RPMI8226 (cell line): ENCODE results near the gene TKFC.
A peak's percentile ranks its signal among the peaks of the same experiment; 100 is the strongest.

ENCODE experiments used
- DNase-seq: peaks from one replicate; pipeline ENCODE4 v3.0.0-alpha.2; 2015

The TKFC gene

GRCh38 chr11:61325649-61326414, 7.2 kb upstream of the TKFC start:
- DNase-seq, result no peak

GRCh38 chr11:61327669-61328071, 5.4 kb upstream of the TKFC start:
- DNase-seq, result no peak

GRCh38 chr11:61328351-61328750, 4.7 kb upstream of the TKFC start:
- DNase-seq, result no peak

GRCh38 chr11:61329871-61330270, 3.2 kb upstream of the TKFC start:
- DNase-seq, result no peak

- no peak for DNase-seq
Observed at GRCh38 chr11:61331651-61332050, 1.4 kb upstream of the TKFC start.

- DNase-seq, result no peak
Observed at GRCh38 chr11:61332281-61332796, 689 bp upstream of the TKFC start.

- DNase-seq, result peak; percentile 46
Observed at GRCh38 chr11:61333550-61334433, 764 bp downstream of the TKFC start.

- no peak for DNase-seq
Observed at GRCh38 chr11:61334434-61335354, 1.7 kb downstream of the TKFC start.

- DNase-seq, result no peak
Observed at GRCh38 chr11:61335355-61335710, 2.3 kb downstream of the TKFC start.

- peak; percentile 95 for DNase-seq
Observed at GRCh38 chr11:61336171-61336935, 3.3 kb downstream of the TKFC start.

GRCh38 chr11:61337706-61338470, 4.9 kb downstream of the TKFC start:
- no peak for DNase-seq

- DNase-seq, result no peak
Observed at GRCh38 chr11:61338783-61339489, 5.9 kb downstream of the TKFC start.

- DNase-seq, result no peak
Observed at GRCh38 chr11:61339490-61339878, 6.5 kb downstream of the TKFC start.

GRCh38 chr11:61340979-61341378, 8.0 kb downstream of the TKFC start:
- no peak for DNase-seq

- DNase-seq, result no peak
Observed at GRCh38 chr11:61341706-61342105, 8.7 kb downstream of the TKFC start.

- DNase-seq, result no peak
Observed at GRCh38 chr11:61342207-61342803, 9.3 kb downstream of the TKFC start.

- no peak for DNase-seq
Observed at GRCh38 chr11:61343792-61344745, 11.0 kb downstream of the TKFC start.

GRCh38 chr11:61345170-61345610, 12.2 kb downstream of the TKFC start:
- no peak for DNase-seq
